Gastroesophageal sphincter (tissue), 4 donors: ENCODE results near the gene LONRF2. TPM values are rescaled to one million over a fixed set of nuclear protein-coding genes. Genes with fewer than 3 reads are reported as not detected.

Experiments used
- ATAC-seq: fragments of 150-250 bp; one replicate; pipeline ENCODE4 v1.9.1; 2016; ENCODE audit warnings: mild to moderate bottlenecking, moderate library complexity
- H3K27ac ChIP-seq, 4 donors: fragments of 200-600 bp; sonication (generic) in 3 of 4; 1 replicate in 3 of 4; 2 replicates in 1 of 4; pipeline ENCODE4 v1.5.1; 2016 to 2019
- H3K27me3 ChIP-seq: fragments of 200-600 bp; sonication (generic); one replicate; pipeline ENCODE4 v1.5.1; 2019
- H3K36me3 ChIP-seq, 2 donors: fragments of 200-600 bp; sonication (generic); one replicate each; pipeline ENCODE4 v1.5.1; 2019; ENCODE audit warnings: control low read depth in 1 of 2
- H3K4me1 ChIP-seq, 3 donors: fragments of 200-600 bp; sonication (generic); 1 replicate in 2 of 3; 2 replicates in 1 of 3; pipeline ENCODE4 v1.5.1; 2016 to 2019; ENCODE audit warnings: control low read depth in 2 of 3
- H3K4me3 ChIP-seq, 2 donors: fragments of 200-600 bp; sonication (generic); one replicate each; pipeline ENCODE4 v1.5.1; 2019; ENCODE audit warnings: mild to moderate bottlenecking in 1 of 2, moderate library complexity in 1 of 2
- H3K9me3 ChIP-seq, 3 donors: fragments of 200-600 bp; sonication (generic); one replicate each; pipeline ENCODE4 v1.5.1; 2017 to 2019; ENCODE audit warnings: control low read depth in 2 of 3
- CTCF ChIP-seq, 4 experiments: fragments of 200-600 bp in 2 of 4; fragments of 450-650 bp in 2 of 4; sonication (generic) in 1 of 4; IDR thresholded peaks; one replicate each; pipeline ENCODE4 v1.5.1; 2017 to 2019; ENCODE audit warnings: antibody characterized with exemption in 4 of 4, mild to moderate bottlenecking in 2 of 4, moderate library complexity in 2 of 4
- EP300 ChIP-seq: sonication (generic); formaldehyde crosslinking; IDR thresholded peaks from one replicate; pipeline ENCODE4 v1.6.1; 2017; ENCODE audit warnings: antibody characterized with exemption, mild to moderate bottlenecking
- POLR2A ChIP-seq, 2 donors: fragments of 450-650 bp; IDR thresholded peaks; one replicate each; pipeline ENCODE4 v1.6.1; 2017; ENCODE audit warnings: antibody characterized with exemption in 2 of 2, mild to moderate bottlenecking in 2 of 2, moderate library complexity in 1 of 2
- POLR2AphosphoS5 ChIP-seq: sonication (generic); formaldehyde crosslinking; IDR thresholded peaks from one replicate; pipeline ENCODE4 v1.6.1; 2017; ENCODE audit warnings: antibody characterized with exemption
- WGBS, 2 donors: methylation state at CpG; one replicate each; pipeline ENCODE4 v1.1.5; 2018; ENCODE audit warnings: low coverage in 1 of 2; 5-methylcytosine and 5-hydroxymethylcytosine counted together
- total RNA-seq, 4 donors: library from RNA; depleted of rRNA; stranded (reverse); fragments of >200 nt; gene quantifications; one replicate each; pipeline ENCODE4 v1.1.0, GENCODE V29; 2016

Gene LONRF2
- total RNA-seq, 4 donors from 2014 or later, result 23.8 to 74.6 (median 51.0) TPM

DNA sequence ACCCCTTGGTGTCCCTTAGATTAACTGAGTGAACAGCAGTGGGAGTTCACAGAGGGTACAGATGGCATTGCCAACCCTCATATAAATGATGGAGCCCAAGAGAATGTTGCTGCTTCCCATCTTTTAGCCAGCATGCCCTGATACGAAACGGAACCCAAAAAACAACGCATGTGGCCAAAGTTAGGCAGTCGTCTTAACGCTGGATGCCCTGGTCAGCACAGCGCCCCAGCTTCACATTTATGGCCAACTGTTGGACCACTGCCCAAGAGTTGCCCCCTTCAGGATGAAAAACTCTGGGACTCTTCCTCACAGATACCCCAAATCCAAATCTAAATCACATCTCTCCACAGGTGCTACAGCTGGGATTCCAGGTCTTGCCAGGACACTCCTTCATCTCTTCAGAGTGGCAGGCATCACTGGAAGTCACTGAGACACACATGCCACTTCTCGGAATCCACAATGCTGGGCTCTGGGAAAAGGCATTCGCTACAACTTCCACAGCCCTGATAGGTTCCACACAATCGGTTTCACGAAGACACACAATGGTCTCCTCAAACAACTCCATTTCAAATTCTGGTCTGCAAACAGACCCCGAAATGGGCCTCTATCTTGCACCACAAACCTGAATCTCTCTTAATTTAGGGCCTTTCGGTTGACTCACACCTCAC lies 44.6 kb downstream of the LONRF2 start:
- H3K27ac ChIP-seq, result peak overlapping the region in 1 of 4 donors; percentile 25
- no peak for TF ChIP-seq CTCF (IDR thresholded peaks at IDR 0.05)
- TF ChIP-seq EP300, result no peak
- no peak overlapping the region for H3K4me3 ChIP-seq
- WGBS, 2 donors, result 92 to 98% methylated on average over 6 of the region's 12 CpGs
- H3K9me3 ChIP-seq, result no peaks in the 10 kb centered on the region
- peaks cover 0 to 42% (median 0%) of the 10 kb centered on the region in 3 donors for H3K4me1 ChIP-seq
- ATAC-seq, result no peak
- no peaks in the 10 kb centered on the region for H3K27me3 ChIP-seq
- peaks cover 0 to 19% of the 10 kb centered on the region in 2 donors for H3K36me3 ChIP-seq

- Histone ChIP-seq H3K4me3 (no peak overlapping the region), H3K4me1 (peaks cover 0 to 41% (median 0%) of the 10 kb centered on the region in 3 donors), H3K27ac (peak overlapping the region in 1 of 4 donors; percentile 14), H3K27me3 (no peaks in the 10 kb centered on the region), H3K36me3 (peaks cover 0 to 19% of the 10 kb centered on the region in 2 donors), H3K9me3 (no peaks in the 10 kb centered on the region)
- no peak for ATAC-seq
- WGBS, 2 donors, result 91 to 96% methylated on average over 4 of the region's 4 CpGs
- TF ChIP-seq POLR2AphosphoS5, result no peak
- TF ChIP-seq EP300, result no peak
- TF ChIP-seq CTCF (IDR thresholded peaks at IDR 0.05), result no peak
- TF ChIP-seq POLR2A (IDR thresholded peaks at IDR 0.05), result no peak
Measured at GRCh38 chr2:100276716-100277115, 45.6 kb downstream of the LONRF2 start.

GRCh38 chr2:100275200-100275589 lies 47.1 kb downstream of the LONRF2 start:
- Histone ChIP-seq H3K27ac (peak overlapping the region in 2 of 4 donors; percentile 73 to 79), H3K36me3 (peaks cover 0 to 19% of the 10 kb centered on the region in 2 donors), H3K4me3 (no peak overlapping the region), H3K27me3 (no peaks in the 10 kb centered on the region), H3K4me1 (peaks cover 0 to 30% (median 0%) of the 10 kb centered on the region in 3 donors), H3K9me3 (no peaks in the 10 kb centered on the region)
- TF ChIP-seq POLR2A (IDR thresholded peaks at IDR 0.05) (no peak), EP300 (no peak), POLR2AphosphoS5 (no peak), CTCF (IDR thresholded peaks at IDR 0.05) (no peak)
- no peak for ATAC-seq
- WGBS, 2 donors, result 80% methylated on average over 1 of the region's 10 CpGs; no CpG with 5 or more reads in 1 of the 2 donors

DNA sequence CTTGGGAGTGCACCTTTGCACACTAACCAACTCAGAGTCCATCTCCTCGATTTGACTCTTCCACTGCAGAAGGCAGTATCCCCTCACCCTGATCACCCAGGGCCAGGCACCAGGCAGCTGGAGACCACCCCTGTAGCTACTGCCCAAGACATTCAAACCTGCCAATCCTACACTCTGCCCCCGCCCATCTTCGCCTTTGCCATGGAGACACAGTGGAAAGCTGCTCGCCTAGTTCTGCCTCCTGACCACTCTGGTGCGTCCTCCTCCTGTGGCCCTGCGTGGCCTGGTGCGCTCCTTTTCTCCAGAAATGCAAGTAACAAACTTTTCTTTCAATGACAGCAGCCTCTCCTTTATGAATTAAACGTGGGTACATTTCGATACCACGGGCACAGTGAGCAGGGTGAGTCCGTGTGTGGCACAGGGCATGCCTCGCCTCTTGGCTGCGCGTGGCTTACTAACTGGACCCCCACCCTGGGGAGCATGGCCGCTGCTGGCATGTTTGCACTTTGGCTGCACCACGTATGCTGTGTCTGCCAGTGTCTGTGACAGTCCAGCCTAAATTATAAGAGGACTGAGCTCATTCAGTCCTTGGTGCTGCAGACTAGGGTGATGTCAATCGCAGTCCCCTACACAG lies 47.6 kb downstream of the LONRF2 start:
- no peak overlapping the region for H3K4me3 ChIP-seq
- no peaks in the 10 kb centered on the region for H3K9me3 ChIP-seq
- 89% methylated on average over 17 of the region's 17 CpGs; no CpG with 5 or more reads in 1 of the 2 donors for WGBS, 2 donors
- no peak for ATAC-seq
- peaks cover 0 to 19% of the 10 kb centered on the region in 2 donors for H3K36me3 ChIP-seq
- peak overlapping the region in 3 of 4 donors; percentile 73 to 79 (median 74) for H3K27ac ChIP-seq
- peaks cover 0 to 27% (median 0%) of the 10 kb centered on the region in 3 donors for H3K4me1 ChIP-seq
- TF ChIP-seq POLR2AphosphoS5, result no peak
- no peak for TF ChIP-seq CTCF (IDR thresholded peaks at IDR 0.05)
- no peak for TF ChIP-seq EP300
- TF ChIP-seq POLR2A (IDR thresholded peaks at IDR 0.05), result no peak
- no peaks in the 10 kb centered on the region for H3K27me3 ChIP-seq
